Ishikawa (cell line): ENCODE data around the gene GLE1.

Experiments used
- CEBPB ChIP-seq: IDR thresholded peaks from 2 replicates; pipeline ENCODE4 v1.6.1; 2012
- CREB1 ChIP-seq: IDR thresholded peaks from 2 replicates; pipeline ENCODE4 v1.6.1; 2012; ENCODE audit warnings: low read depth
- EGR1 ChIP-seq: IDR thresholded peaks from 2 replicates; pipeline ENCODE4 v1.6.1; 2012
- EP300 ChIP-seq: IDR thresholded peaks from 2 replicates; pipeline ENCODE4 v1.6.1; 2012; ENCODE audit warnings: borderline replicate concordance
- FOXM1 ChIP-seq: IDR thresholded peaks from 2 replicates; pipeline ENCODE4 v1.6.1; 2012; ENCODE audit warnings: low read depth, borderline replicate concordance
- MAX ChIP-seq: IDR thresholded peaks from 2 replicates; pipeline ENCODE4 v1.6.1; 2012
- NFIC ChIP-seq: IDR thresholded peaks from 2 replicates; pipeline ENCODE4 v1.6.1; 2012
- RAD21 ChIP-seq: IDR thresholded peaks from 2 replicates; pipeline ENCODE4 v1.6.1; 2012; ENCODE audit warnings: low read depth
- REST ChIP-seq: IDR thresholded peaks from 2 replicates; pipeline ENCODE4 v1.6.1; 2012; ENCODE audit warnings: low read depth, mild to moderate bottlenecking
- TAF1 ChIP-seq: IDR thresholded peaks from 2 replicates; pipeline ENCODE4 v1.6.1; 2012; ENCODE audit warnings: low read depth, mild to moderate bottlenecking
- TCF12 ChIP-seq: IDR thresholded peaks from 2 replicates; pipeline ENCODE4 v1.6.1; 2012; ENCODE audit warnings: low read depth
- TEAD4 ChIP-seq: IDR thresholded peaks from 2 replicates; pipeline ENCODE4 v1.6.1; 2012
- USF1 ChIP-seq: IDR thresholded peaks from 2 replicates; pipeline ENCODE4 v1.6.1; 2012
- YY1 ChIP-seq: IDR thresholded peaks from 2 replicates; pipeline ENCODE4 v1.6.1; 2012; ENCODE audit warnings: low read depth
- ZBTB7A ChIP-seq: IDR thresholded peaks from 2 replicates; pipeline ENCODE4 v1.6.1; 2012; ENCODE audit warnings: low read depth

Gene GLE1

GRCh38 chr9:128552153-128552743 is 47.7 kb downstream of the GLE1 start, which contains the start of gene SPTAN1:
TSS of gene SPTAN1 (plus strand) at chr9:128552587. CDS start at chr9:128566741, 14,154 bp downstream.
- peak; percentile 83 for TF ChIP-seq TAF1
- no peak; the same call in 1 of the 2 replicates for TF ChIP-seq EP300
- TF ChIP-seq TEAD4, result no peak; the same call in 1 of the 2 replicates
- TF ChIP-seq REST, result no peak
- TF ChIP-seq ZBTB7A, result no peak
- TF ChIP-seq NFIC, result no peak
- TF ChIP-seq FOXM1, result no peak
- peak; percentile 17; the same call in 1 of the 2 replicates for TF ChIP-seq YY1
- no peak for TF ChIP-seq RAD21
- no peak for TF ChIP-seq CEBPB
- peak; percentile 13; the same call in 1 of the 2 replicates for TF ChIP-seq MAX
- peak; percentile 79 for TF ChIP-seq EGR1
- no peak for TF ChIP-seq CREB1
- no peak for TF ChIP-seq TCF12
- TF ChIP-seq USF1, result no peak

GRCh38 chr9:128552744-128553440 is 48.4 kb downstream of the GLE1 start:
- TF ChIP-seq FOXM1, result no peak
- peak; percentile 43; the same call in 1 of the 2 replicates for TF ChIP-seq ZBTB7A
- no peak for TF ChIP-seq RAD21
- peak; percentile 64 for TF ChIP-seq TEAD4
- no peak for TF ChIP-seq TCF12
- no peak for TF ChIP-seq NFIC
- peak; percentile 50 for TF ChIP-seq EGR1
- TF ChIP-seq MAX, result peak; percentile 50; the same call in 1 of the 2 replicates
- no peak for TF ChIP-seq CREB1
- TF ChIP-seq YY1, result no peak
- TF ChIP-seq TAF1, result no peak
- peak; percentile 15; the same call in 1 of the 2 replicates for TF ChIP-seq EP300
- TF ChIP-seq USF1, result no peak
- TF ChIP-seq REST, result no peak
- TF ChIP-seq CEBPB, result no peak; the same call in 1 of the 2 replicates

- TF ChIP-seq MAX, result no peak
- no peak for TF ChIP-seq RAD21
- TF ChIP-seq YY1, result no peak
- no peak for TF ChIP-seq REST
- no peak for TF ChIP-seq EGR1
- no peak for TF ChIP-seq CEBPB
- TF ChIP-seq TAF1, result no peak
- TF ChIP-seq USF1, result no peak
- TF ChIP-seq ZBTB7A, result no peak
- TF ChIP-seq TEAD4, result no peak
- TF ChIP-seq EP300, result no peak
- no peak for TF ChIP-seq NFIC
- TF ChIP-seq CREB1, result no peak
- no peak for TF ChIP-seq TCF12
- no peak for TF ChIP-seq FOXM1
Observed at GRCh38 chr9:128553728-128554127, 49.2 kb downstream of the GLE1 start.
